Measurements from ENCODE around the gene PHACTR3. TPM values are rescaled to one million over a fixed set of nuclear protein-coding genes. Genes with fewer than 3 reads are reported as not detected.

Gene PHACTR3
- total and polyA plus RNA-seq, 2 donors (not counting 1 experiment from before 2014, with no cell fraction given), result not detected

- H4K20me1 ChIP-seq (ENCODE audit: control insufficient read depth, extremely low read depth, insufficient read depth, low read length), result no peaks in the 10 kb centered on the region
- no peaks in the 10 kb centered on the region for H3K36me3 ChIP-seq (ENCODE audit: control insufficient read depth, insufficient read depth, low read length)
- no peaks in the 10 kb centered on the region for H3K4me1 ChIP-seq (ENCODE audit: control insufficient read depth, extremely low read depth, insufficient read depth, low read length)
- no peaks in the 10 kb centered on the region for H3K27me3 ChIP-seq (ENCODE audit: control insufficient read depth, insufficient read depth, low read length)
- no peak for DNase-seq (ENCODE audit: low read depth in 2 of 2)
- no peak overlapping the region for H3K4me2 ChIP-seq (ENCODE audit: extremely low read depth, insufficient read depth, low read length)
- no peak overlapping the region for H2AFZ ChIP-seq (ENCODE audit: low read length)
- no peak overlapping the region for H3K4me3 ChIP-seq (replicated peaks in 1 of 4; ENCODE audit: control extremely low read depth in 1 of 4, insufficient read depth in 1 of 4, low read depth in 3 of 4, low read length in 4 of 4)
- no peak overlapping the region for H3K9ac ChIP-seq (ENCODE audit: insufficient read depth, low read length)
- TF ChIP-seq EZH2 (IDR thresholded peaks at IDR 0.05; ENCODE audit: low read length, missing control alignments) (no peak), CTCF (conservative IDR thresholded peaks at IDR 0.05 in 1 of 2, IDR thresholded peaks at IDR 0.05 in 1 of 2; ENCODE audit: low read depth in 1 of 2, low read length in 2 of 2) (no peak)
- H3K79me2 ChIP-seq (ENCODE audit: control insufficient read depth, insufficient read depth, low read length), result no peaks in the 10 kb centered on the region
- no peaks in the 10 kb centered on the region for H3K9me3 ChIP-seq (ENCODE audit: control insufficient read depth, insufficient read depth, low read depth, low read length)
- H3K27ac ChIP-seq (ENCODE audit: insufficient read depth, low read length), result no peak overlapping the region
These were observed 121.9 kb downstream of the PHACTR3 start for GRCh38 chr20:59726281-59726595.

GRCh38 chr20:59728722-59729430 lies 124.5 kb downstream of the PHACTR3 start:
- Histone ChIP-seq H3K4me1 (ENCODE audit: control insufficient read depth, extremely low read depth, insufficient read depth, low read length) (no peaks in the 10 kb centered on the region), H3K27me3 (ENCODE audit: control insufficient read depth, insufficient read depth, low read length) (no peaks in the 10 kb centered on the region), H3K79me2 (ENCODE audit: control insufficient read depth, insufficient read depth, low read length) (no peaks in the 10 kb centered on the region), H2AFZ (ENCODE audit: low read length) (no peak overlapping the region), H3K9ac (ENCODE audit: insufficient read depth, low read length) (no peak overlapping the region), H4K20me1 (ENCODE audit: control insufficient read depth, extremely low read depth, insufficient read depth, low read length) (no peaks in the 10 kb centered on the region), H3K9me3 (ENCODE audit: control insufficient read depth, insufficient read depth, low read depth, low read length) (no peaks in the 10 kb centered on the region), H3K27ac (ENCODE audit: insufficient read depth, low read length) (no peak overlapping the region), H3K36me3 (ENCODE audit: control insufficient read depth, insufficient read depth, low read length) (no peaks in the 10 kb centered on the region), H3K4me3 (replicated peaks in 1 of 4; ENCODE audit: control extremely low read depth in 1 of 4, insufficient read depth in 1 of 4, low read depth in 3 of 4, low read length in 4 of 4) (no peak overlapping the region), H3K4me2 (ENCODE audit: extremely low read depth, insufficient read depth, low read length) (no peak overlapping the region)
- DNase-seq (ENCODE audit: low read depth in 2 of 2), result no peak
- TF ChIP-seq EZH2 (IDR thresholded peaks at IDR 0.05; ENCODE audit: low read length, missing control alignments) (no peak), CTCF (conservative IDR thresholded peaks at IDR 0.05 in 1 of 2, IDR thresholded peaks at IDR 0.05 in 1 of 2; ENCODE audit: low read depth in 1 of 2, low read length in 2 of 2) (no peak)

GRCh38 chr20:59729506-59729905 lies 125.2 kb downstream of the PHACTR3 start:
- Histone ChIP-seq H3K9me3 (ENCODE audit: control insufficient read depth, insufficient read depth, low read depth, low read length) (no peaks in the 10 kb centered on the region), H2AFZ (ENCODE audit: low read length) (no peak overlapping the region), H3K27me3 (ENCODE audit: control insufficient read depth, insufficient read depth, low read length) (no peaks in the 10 kb centered on the region), H4K20me1 (ENCODE audit: control insufficient read depth, extremely low read depth, insufficient read depth, low read length) (no peaks in the 10 kb centered on the region), H3K4me1 (ENCODE audit: control insufficient read depth, extremely low read depth, insufficient read depth, low read length) (no peaks in the 10 kb centered on the region), H3K4me3 (replicated peaks in 1 of 4; ENCODE audit: control extremely low read depth in 1 of 4, insufficient read depth in 1 of 4, low read depth in 3 of 4, low read length in 4 of 4) (no peak overlapping the region), H3K79me2 (ENCODE audit: control insufficient read depth, insufficient read depth, low read length) (no peaks in the 10 kb centered on the region), H3K27ac (ENCODE audit: insufficient read depth, low read length) (no peak overlapping the region), H3K4me2 (ENCODE audit: extremely low read depth, insufficient read depth, low read length) (no peak overlapping the region), H3K36me3 (ENCODE audit: control insufficient read depth, insufficient read depth, low read length) (no peaks in the 10 kb centered on the region), H3K9ac (ENCODE audit: insufficient read depth, low read length) (no peak overlapping the region)
- DNase-seq (ENCODE audit: low read depth in 2 of 2), result no peak
- TF ChIP-seq CTCF (conservative IDR thresholded peaks at IDR 0.05 in 1 of 2, IDR thresholded peaks at IDR 0.05 in 1 of 2; ENCODE audit: low read depth in 1 of 2, low read length in 2 of 2) (no peak), EZH2 (IDR thresholded peaks at IDR 0.05; ENCODE audit: low read length, missing control alignments) (no peak)
